HG03354 (cell line): ENCODE measurements around the gene BTBD19.
A peak's percentile ranks its signal among the peaks of the same experiment; 100 is the strongest.
"Not testable (repeated sequence)": the region's sequence is repeated elsewhere in the genome, so short reads cannot be mapped to it uniquely, and the experiment has no call there.

Experiments used
- ATAC-seq: cut with Tn5 transposase; IDR thresholded peaks from one replicate; pipeline ENCODE4 v1.9.1; 2021; ENCODE audit warnings: mild to moderate bottlenecking; ENCODE audit not compliant: unreplicated experiment, poor library complexity, severe bottlenecking

The BTBD19 gene

GRCh38 chr1:44824392-44824791 is 16.1 kb downstream of the BTBD19 start:
- not testable (repeated sequence) for ATAC-seq

DNA sequence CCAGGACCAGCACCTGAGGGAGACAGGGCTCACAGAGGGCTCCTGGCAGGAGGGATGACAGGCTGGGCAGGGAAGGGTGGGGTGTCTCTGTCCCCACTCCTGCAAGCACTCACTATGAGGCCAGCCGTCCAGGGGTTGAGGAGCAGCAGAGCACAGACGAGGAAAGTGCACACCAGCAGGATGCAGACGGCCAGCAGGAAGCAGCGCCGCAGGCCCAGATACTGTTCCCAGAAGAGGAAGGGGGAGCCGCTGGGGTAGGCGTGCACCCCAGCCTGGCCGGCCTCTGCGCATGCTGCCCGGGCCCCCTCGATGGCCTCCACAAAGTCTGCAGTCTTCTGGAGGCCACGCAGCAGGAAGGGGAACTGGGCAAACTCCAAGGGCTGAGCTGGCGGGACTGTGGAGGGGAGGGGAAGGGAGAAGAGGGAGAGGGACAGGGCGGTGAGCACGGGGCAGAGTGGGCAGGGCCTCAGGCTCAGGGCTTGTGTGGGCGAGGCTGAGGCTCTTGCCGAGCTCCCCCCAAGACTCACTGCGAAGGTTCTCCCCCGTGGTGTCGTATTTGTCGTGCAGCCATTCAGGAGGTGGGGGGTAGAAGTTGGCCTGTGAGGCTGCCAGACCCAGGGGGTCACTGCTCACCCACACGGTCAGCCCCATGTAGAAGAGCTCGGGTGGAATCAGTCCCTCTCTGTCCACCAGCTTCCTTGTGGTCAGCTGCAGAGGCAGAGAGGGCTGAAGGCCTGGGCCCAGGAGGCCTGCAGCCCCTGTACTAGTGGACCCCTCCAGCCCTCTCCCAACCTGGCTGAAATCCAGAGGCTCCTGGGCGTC is 18.3 kb downstream of the BTBD19 start:
- ATAC-seq: no peak

DNA sequence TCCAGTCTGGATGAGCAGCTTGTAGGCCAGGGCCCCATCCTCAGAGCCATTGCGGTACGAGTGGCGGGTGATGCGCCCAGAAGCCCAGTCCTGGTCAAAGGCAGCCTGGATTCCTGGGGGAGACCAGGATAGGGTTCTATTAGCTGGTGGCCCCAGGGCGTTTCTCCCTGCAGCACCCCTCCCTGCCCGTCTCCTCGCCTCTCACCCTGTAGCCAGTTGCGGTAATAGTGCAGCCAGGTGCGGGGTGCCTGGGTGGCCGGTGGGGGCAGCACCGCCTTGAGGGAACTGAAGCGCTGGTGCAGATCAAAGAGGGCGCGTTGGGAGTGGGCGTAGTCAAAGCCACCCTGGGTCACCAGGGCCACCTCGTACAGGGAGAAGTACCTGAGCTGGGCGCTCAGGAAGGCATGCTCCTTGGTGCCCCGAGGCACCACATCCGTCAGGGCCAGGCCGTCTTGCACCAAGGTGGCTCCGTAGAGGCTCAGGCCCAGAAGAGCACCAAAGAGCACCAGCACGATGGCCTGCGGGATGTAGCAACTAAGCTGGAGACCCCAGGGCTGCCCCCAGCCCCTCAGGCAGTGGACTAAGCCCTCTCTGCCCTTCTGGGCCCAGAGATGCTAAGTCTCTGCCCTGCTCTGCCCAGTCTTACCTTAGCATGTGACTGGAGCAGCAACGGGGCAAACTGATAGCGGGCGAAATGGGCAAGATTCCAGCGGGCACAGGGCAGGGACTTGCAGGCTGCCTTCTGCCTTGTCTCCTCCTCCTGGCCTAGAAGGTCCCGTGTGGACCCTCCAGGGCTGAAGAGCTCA is 19.1 kb downstream of the BTBD19 start:
- ATAC-seq: no peak

DNA sequence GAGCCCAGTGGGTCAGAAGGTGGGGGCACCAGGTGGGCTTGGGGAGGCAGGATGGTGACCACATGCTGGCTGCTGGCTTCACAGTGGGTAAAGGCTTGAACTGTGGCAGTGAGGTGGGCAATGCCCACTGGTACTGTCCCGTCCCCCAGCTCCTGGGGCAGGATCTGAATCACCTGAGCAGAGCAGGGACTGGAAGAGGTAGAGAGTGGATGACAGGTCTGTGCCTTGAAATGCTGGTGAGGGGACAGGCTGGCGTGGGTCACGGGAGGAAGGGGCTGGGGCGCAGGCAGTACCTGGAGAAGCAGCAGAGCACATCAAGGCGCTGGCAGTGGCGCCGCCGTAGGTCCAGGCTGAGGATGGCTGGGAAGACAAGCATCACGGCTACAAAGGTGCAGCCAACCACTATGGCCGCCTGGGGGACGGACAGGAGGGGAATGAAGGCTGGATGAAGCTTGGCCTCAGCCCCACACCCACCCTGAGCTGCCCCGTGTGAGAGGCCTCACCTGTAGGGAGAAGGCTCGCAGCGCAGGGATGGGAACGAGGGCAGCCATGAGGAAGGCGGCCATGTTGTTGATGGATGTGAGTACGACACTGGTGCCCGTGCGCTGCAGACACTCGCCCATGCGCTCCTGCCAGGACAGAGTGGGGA is 19.8 kb downstream of the BTBD19 start:
- no peak for ATAC-seq

- no peak for ATAC-seq
Observed at GRCh38 chr1:44828841-44829440, 20.6 kb downstream of the BTBD19 start.

GRCh38 chr1:44829506-44830384 is 21.4 kb downstream of the BTBD19 start:
- no peak for ATAC-seq

GRCh38 chr1:44830900-44831304 is 22.6 kb downstream of the BTBD19 start:
- ATAC-seq: no peak

DNA sequence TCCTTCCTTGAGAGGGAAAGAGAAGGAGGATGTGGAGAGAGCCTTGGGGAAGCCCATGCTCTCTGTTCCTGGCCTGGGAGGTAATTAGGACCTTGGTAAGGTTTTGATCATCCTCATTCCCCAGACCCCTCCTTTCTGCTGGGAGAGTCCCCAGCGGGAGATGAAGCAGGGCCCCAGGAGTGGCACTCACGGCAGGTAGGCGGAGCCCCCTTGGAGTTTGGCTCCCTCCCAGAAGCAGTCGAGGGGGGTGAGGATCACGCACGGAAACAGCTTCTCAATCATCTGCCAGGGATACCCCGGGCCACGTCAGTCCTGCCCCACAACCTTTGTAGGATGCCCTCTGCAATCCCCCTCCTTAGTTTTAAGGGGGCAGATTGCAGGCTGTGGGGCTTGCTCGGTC is 23.2 kb downstream of the BTBD19 start:
- no peak for ATAC-seq

- no peak for ATAC-seq
Observed at GRCh38 chr1:44832056-44832705, 23.9 kb downstream of the BTBD19 start.

- no peak for ATAC-seq
Observed at GRCh38 chr1:44834328-44834727, 26.0 kb downstream of the BTBD19 start.

DNA sequence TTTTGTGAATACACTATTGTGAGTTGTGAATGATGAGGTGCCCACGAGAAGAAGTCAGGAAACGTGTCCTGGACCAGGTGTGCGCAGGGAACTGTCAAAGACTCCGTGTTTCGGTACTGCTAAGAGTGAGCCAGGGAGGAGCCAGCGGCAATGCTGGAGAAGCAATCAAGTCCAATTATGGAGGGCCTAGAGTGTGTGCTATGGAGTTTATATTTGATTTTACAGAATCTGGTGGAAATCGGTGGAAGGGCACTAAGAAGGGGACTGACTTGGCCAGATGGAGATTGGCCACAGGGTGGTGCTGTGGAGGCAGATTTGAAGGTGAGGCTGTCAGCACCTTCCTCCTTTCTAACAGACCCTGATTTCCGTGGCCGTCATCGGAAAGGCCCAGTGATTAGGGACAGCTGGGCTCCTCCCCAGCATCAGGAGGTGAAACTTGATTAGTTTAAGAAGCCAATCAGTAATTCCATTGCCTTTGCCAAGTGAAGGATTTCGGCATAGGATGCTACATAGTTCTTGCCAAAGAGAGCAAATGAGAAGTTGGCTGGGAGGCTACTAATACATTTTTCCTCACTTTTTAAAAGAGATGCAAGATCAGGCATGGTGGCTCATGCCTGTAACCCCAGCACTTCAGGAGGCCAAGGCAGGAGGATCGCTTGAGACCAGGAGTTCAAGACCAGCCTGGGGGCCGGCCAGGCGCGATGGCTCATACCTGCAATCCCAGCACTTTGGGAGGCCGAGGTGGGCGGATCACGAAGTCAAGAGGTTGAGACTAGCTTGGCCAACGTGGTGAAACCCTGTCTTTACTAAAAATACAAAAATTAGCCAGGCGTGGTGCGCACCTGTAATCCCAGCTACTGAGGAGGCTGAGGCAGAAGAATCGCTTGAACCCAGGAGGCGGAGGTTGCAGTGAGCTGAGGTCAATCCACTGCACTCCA is 27.7 kb downstream of the BTBD19 start:
- peak; percentile 82 for ATAC-seq

- ATAC-seq: not testable (repeated sequence)
Observed at GRCh38 chr1:44838294-44838693, 30.0 kb downstream of the BTBD19 start.

GRCh38 chr1:44839576-44839975 is 31.3 kb downstream of the BTBD19 start:
- ATAC-seq: no peak

DNA sequence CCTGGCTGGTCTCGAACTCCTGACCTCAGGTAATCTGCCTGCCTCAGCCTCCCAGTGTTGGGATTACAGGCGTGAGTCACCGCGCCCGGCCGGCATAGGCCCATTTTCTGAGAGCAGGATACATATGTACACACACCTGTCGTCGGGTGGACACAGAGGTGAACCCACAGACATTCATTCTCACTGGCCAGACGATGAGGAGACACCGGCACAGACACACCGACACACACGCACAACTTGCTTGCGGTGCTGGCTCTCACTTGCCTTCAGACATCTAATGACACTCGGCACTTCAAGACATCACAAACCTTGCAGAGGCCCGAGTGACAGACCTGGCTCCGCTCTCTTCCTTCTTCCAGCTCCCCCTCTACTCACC is 34.2 kb downstream of the BTBD19 start:
- ATAC-seq: no peak

GRCh38 chr1:44842862-44843655 is 34.7 kb downstream of the BTBD19 start, which contains the start of gene PTCH2:
TSS of gene PTCH2 (minus strand) at chr1:44843253. CDS start at chr1:44842932, 321 bp downstream.
- no peak for ATAC-seq

DNA sequence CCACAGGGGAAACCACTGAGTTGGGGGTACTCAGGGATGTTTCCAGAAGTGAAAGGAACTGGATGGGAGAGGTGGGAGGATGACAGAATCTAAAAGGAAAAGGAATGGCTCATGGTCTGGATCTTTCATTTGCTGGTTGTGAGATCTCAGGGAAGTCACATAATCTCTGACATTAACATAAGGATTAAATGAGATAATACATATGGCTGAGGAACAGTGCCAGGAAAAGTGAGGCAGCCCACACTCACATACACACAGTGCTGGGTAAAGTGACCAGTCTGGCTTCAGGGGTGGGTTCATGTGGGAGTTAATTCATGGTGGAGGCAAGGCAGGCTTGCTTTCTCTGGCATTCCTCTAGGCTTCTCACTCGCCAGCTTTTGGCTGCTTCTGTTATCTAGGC is 38.7 kb downstream of the BTBD19 start:
- ATAC-seq: no peak

DNA sequence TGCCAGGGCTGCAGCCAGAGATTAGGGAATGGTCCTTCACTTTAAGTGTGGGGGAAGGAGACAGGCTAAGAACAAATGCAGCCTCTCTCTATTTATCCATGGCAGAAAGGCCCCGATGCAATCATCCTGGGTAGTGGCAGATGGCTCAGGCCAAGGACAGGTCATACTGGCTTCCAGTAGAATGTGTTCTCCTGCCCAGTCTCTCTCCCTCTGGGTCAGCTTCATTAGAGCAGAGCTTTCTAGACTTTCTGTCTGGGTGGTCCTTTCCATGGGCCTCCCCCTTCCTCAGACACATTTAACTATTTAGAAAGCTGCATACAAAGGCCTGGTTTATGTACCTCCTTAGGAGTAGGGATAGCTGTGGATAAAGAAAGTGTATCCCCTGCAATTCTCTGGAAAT is 39.5 kb downstream of the BTBD19 start:
- ATAC-seq: no peak
